GM21619 (cell line): Measurements from ENCODE around the gene SDK1.
A peak's percentile ranks its signal among the peaks of the same experiment; 100 is the strongest.

ENCODE experiments used
- ATAC-seq: cut with Tn5 transposase; IDR thresholded peaks from one replicate; pipeline ENCODE4 v1.9.1; 2021; ENCODE audit not compliant: unreplicated experiment

Gene SDK1

GRCh38 chr7:3861386-3861785 is 560.3 kb downstream of the SDK1 start:
- ATAC-seq, result no peak

DNA sequence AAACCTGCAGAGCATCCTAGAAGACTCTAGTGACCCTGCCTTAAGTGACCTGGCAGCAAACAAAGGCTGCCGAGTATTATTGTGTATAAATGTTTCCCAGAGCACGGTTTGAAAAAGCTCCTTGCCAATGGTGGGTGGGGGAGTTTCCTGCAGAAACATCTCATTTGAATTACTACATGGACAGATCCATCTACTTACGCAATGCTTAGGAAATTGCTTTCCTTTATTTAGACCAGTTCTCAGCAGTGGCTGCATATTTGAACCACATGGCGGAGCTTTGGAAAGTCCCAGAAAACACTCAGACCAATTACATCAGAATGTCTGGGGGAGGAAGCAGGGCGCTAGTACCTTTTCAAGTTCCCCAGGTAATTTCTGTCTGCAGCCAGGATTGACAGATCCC is 560.9 kb downstream of the SDK1 start:
- no peak for ATAC-seq

GRCh38 chr7:3862774-3863173 is 561.7 kb downstream of the SDK1 start:
- ATAC-seq, result no peak

- no peak for ATAC-seq
Observed at GRCh38 chr7:3866277-3866676, 565.2 kb downstream of the SDK1 start.

- ATAC-seq, result no peak
Observed at GRCh38 chr7:3867863-3868262, 566.8 kb downstream of the SDK1 start.

- no peak for ATAC-seq
Observed at GRCh38 chr7:3879355-3880075, 578.5 kb downstream of the SDK1 start.

- ATAC-seq, result no peak
Observed at GRCh38 chr7:3880228-3880987, 579.4 kb downstream of the SDK1 start.

DNA sequence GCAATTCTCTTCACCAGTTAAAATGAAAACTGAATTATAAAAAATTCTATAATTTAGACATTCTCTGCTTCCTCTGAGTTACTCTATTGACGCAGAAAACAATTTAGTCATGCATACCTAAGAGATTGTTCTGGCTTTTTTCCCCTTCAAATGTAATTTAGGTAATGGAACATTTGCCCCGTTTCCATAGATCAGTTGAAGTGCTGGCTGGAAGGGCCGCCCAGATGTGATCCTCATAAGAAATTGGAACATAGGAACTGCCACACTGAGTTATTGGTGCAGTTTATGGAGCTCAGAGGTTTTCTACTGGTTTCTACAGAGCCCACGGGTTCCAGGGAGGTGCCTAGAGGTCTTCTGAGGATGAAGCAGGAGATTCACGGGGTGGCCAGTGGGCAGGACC is 581.7 kb downstream of the SDK1 start:
- no peak for ATAC-seq

GRCh38 chr7:3884543-3884942 is 583.5 kb downstream of the SDK1 start:
- ATAC-seq, result no peak

GRCh38 chr7:3887096-3887690 is 586.1 kb downstream of the SDK1 start:
- no peak for ATAC-seq

DNA sequence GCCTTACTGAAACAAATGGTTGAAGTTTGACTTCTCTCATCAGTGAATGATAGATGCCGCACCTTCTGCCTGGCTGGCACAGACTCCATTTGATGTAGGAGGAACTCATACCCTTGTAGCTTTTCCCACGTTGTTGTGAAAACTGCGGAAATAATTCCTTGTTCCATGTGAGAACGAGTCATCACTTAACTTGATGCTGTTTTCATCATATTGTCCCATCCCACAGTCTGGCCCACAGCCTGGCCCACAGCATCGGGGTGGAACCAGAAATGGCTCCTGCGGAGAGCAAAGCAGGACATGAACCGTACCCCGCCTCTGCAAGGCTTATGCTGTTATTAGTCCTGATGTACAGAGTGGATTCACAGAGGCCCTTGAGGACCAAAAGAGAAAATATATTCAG is 587.0 kb downstream of the SDK1 start:
- ATAC-seq, result no peak

DNA sequence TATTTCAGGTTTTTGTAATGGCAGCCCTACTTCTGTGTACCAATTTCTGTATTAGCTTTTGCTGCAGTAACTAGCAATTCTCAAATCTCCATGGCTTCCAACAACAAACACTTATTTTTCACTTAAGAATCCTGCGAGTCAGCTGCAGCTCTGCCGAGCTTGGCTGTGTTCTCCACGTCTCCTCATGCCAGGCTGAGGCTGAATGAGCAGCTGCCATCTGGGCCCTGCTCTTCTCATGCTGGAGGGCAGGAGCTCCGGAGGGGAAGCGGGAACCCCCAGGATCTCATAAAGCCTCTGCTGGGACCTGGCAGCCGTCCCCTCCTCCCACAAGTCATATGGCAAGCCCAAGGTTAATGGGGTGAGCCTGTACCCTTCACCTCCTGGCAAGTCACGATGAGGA is 591.1 kb downstream of the SDK1 start:
- ATAC-seq, result no peak

DNA sequence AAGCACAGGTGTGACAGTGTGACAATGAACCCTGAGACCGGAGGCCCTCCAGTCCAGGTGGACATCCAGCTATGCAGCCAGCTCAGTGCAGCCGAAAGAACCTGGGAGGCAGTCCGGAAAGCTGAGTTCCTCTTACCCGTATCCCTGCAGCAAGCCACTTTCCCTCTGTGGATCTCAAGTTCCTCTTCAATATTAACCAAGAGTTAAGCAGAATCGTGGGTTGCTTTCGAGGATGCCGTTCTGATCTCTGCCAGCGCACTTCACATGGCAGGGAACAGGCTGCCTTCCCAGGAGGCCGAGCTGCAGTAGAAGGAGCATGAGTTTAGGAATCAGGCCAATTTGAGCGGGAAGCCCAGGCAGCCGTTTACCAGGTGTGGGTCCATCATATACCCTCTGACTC is 591.6 kb downstream of the SDK1 start:
- ATAC-seq, result no peak

- no peak for ATAC-seq
Observed at GRCh38 chr7:3893151-3893788, 592.2 kb downstream of the SDK1 start.

GRCh38 chr7:3893789-3894153 is 592.7 kb downstream of the SDK1 start:
- ATAC-seq, result no peak

GRCh38 chr7:3895341-3896116 is 594.5 kb downstream of the SDK1 start:
- ATAC-seq, result no peak

DNA sequence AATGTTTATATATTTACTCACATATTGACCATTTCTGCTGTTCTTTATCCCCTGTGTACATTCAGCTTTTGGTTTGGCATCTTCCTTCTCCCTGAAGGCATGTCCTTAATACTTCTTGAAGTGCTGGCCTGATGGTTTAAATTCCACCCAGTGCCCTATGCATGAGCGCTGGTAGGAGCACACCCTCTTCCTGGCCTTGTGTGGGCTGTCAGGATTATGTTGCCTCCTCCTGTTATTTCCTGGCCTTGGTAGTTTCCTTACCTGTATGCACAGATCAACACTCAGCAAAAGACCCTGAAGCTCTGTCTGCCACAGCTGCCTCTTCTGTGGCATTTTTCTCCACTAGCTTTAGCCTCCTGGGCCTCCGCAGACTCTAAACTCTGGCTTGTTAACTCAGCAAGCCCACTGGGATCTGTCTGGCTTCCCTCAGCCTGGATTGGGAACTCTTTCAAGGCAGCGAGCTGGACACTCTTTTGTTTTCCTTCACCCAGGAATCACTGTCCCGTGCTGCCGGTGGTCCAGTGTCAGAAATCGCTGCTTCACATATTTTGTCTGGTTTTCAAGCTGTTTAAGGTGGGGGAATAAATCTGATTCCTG is 595.2 kb downstream of the SDK1 start:
- ATAC-seq, result no peak

- peak; percentile 50 for ATAC-seq
Observed at GRCh38 chr7:3897430-3898372, 596.6 kb downstream of the SDK1 start.

DNA sequence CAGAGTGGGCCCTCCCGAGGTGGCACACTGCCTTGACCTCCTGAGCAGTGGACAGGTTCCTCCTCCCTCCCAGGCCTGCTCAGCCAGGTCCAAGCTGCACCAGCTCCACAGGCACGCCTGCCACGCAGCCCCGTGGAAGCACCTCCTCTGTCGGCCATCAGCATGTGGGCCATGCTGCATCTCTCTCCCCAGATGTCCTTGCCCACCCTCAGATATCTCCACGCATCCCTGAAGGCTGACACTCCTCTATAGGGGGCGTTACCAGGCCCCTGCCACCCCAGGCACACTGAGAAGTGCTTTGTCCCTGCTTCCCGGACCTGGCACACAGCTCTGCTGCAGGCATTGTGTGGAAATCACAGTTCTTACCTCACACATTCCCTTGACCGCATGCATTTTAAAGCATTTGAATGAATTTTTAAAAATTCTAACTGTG is 598.5 kb downstream of the SDK1 start:
- ATAC-seq, result no peak
